K562 (cell line): Measurements from ENCODE around the gene DDX5. TPM values are rescaled to one million over a fixed set of nuclear protein-coding genes. Genes with fewer than 3 reads are reported as not detected.

Source experiments
- CHAMP1 ChIP-seq: fragments of 450-650 bp; IDR thresholded peaks from 2 replicates; pipeline ENCODE4 v1.6.1; 2016; ENCODE audit warnings: mild to moderate bottlenecking
- EP300 ChIP-seq: IDR thresholded peaks from 2 replicates; pipeline ENCODE4 v1.6.1; 2012; ENCODE audit warnings: low read length, improper control_type of control experiment
- ETV1 ChIP-seq: fragments of 450-650 bp; conservative IDR thresholded peaks from 2 replicates; pipeline ENCODE4 v1.6.1; 2016; ENCODE audit warnings: missing genetic modification characterization, control low read depth, low read depth, missing compliant biosample characterization
- ETV5 ChIP-seq: sonication (generic); formaldehyde crosslinking; IDR thresholded peaks from 2 replicates; pipeline ENCODE4 v1.4.0; 2020; ENCODE audit warnings: low read depth, mild to moderate bottlenecking, missing genetic modification reagents
- FOXK2 ChIP-seq, 2 experiments: fragments of 450-650 bp; IDR thresholded peaks in 1 of 2; conservative IDR thresholded peaks in 1 of 2; 2 replicates each; pipeline ENCODE4 v1.6.1; 2016; ENCODE audit warnings: low read depth in 2 of 2, mild to moderate bottlenecking in 1 of 2
- FOXM1 ChIP-seq, 2 experiments: fragments of 450-650 bp in 1 of 2; sonication (generic) in 1 of 2; formaldehyde crosslinking in 1 of 2; IDR thresholded peaks; 2 replicates each; pipeline versions ENCODE4 v1.6.1 to v1.9.0; 2017 to 2022; ENCODE audit warnings: low read depth in 2 of 2, mild to moderate bottlenecking in 2 of 2, missing genetic modification reagents in 1 of 2, moderate library complexity in 1 of 2
- MAFG ChIP-seq: fragments of 450-650 bp; conservative IDR thresholded peaks from 2 replicates; pipeline ENCODE4 v1.6.1; 2016; ENCODE audit warnings: missing genetic modification characterization, missing compliant biosample characterization
- MEIS2 ChIP-seq: fragments of 450-650 bp; IDR thresholded peaks from 2 replicates; pipeline ENCODE4 v1.6.1; 2014; ENCODE audit warnings: mild to moderate bottlenecking; ENCODE audit not compliant: partially characterized antibody
- MYNN ChIP-seq, 2 experiments: sonication (generic); formaldehyde crosslinking in 1 of 2; IDR thresholded peaks; 2 replicates each; pipeline versions ENCODE4 v1.5.0 to v1.6.1; 2016 to 2020; ENCODE audit warnings: antibody characterized with exemption in 1 of 2, missing genetic modification reagents in 1 of 2
- NBN ChIP-seq: fragments of 450-650 bp; IDR thresholded peaks from 2 replicates; pipeline ENCODE4 v1.6.1; 2016; ENCODE audit warnings: low read depth, mild to moderate bottlenecking
- RAD21 ChIP-seq, 2 experiments: fragments of 250-450 bp in 1 of 2; fragments of 450-650 bp in 1 of 2; sonication (Bioruptor Pico) in 1 of 2; formaldehyde crosslinking in 1 of 2; IDR thresholded peaks in 1 of 2; conservative IDR thresholded peaks in 1 of 2; 2 replicates each; pipeline versions ENCODE4 v1.4.0 to v1.8.0; 2020 to 2022; ENCODE audit warnings: mild to moderate bottlenecking in 2 of 2, moderate library complexity in 1 of 2
- SOX6 ChIP-seq: fragments of 450-650 bp; IDR thresholded peaks from 2 replicates; pipeline ENCODE4 v1.6.1; 2014; ENCODE audit warnings: mild to moderate bottlenecking
- ZMIZ1 ChIP-seq, 2 experiments: fragments of 150-350 bp in 1 of 2; IDR thresholded peaks; 2 replicates each; pipeline ENCODE4 v1.6.1; 2012 to 2016; ENCODE audit warnings: low read depth in 2 of 2, low read length in 2 of 2, mild to moderate bottlenecking in 1 of 2, moderate library complexity in 1 of 2
- ZNF589 ChIP-seq: fragments of 200-800 bp; sonication (Bioruptor generic); IDR thresholded peaks from 2 replicates; pipeline ENCODE4 v1.6.1; 2016; ENCODE audit warnings: low read depth, missing genetic modification characterization, missing compliant biosample characterization
- ZZZ3 ChIP-seq: fragments of 450-650 bp; IDR thresholded peaks from 2 replicates; pipeline ENCODE4 v1.6.1; 2016; ENCODE audit warnings: antibody characterized with exemption, mild to moderate bottlenecking, moderate library complexity
- polyA plus RNA-seq, 8 experiments: library from polyadenylated mRNA; depleted of rRNA in 4 of 8; stranded (reverse) in 5 of 8; unstranded in 3 of 8; fragments of >200 nt; fragmentation: Nextera tagmentation in 2 of 8; fragmentation: Illumina TruSeq in 1 of 8; extraction: Ambion mirVana in 2 of 8; extraction: Trizol in 1 of 8; gene quantifications; 2 replicates each; pipeline versions ENCODE4 v1.2.1 to v1.2.3, GENCODE V29; 2011 to 2014; ENCODE audit warnings: inconsistent platforms in 1 of 8, missing spikeins in 1 of 8
- total RNA-seq, 7 experiments: library from RNA; depleted of rRNA in 6 of 7; stranded (reverse); fragments of >200 nt in 6 of 7; fragmentation: Illumina TruSeq in 2 of 7; extraction: Trizol in 2 of 7; gene quantifications; 2 replicates each; pipeline versions ENCODE4 v1.2.1 to v1.2.3, GENCODE V29; 2011 to 2021; ENCODE audit warnings: low replicate concordance in 1 of 7
- TF ChIP-seq, protein P1 (sequence below): sonication (generic); formaldehyde crosslinking; IDR thresholded peaks from 2 replicates; pipeline ENCODE4 v1.8.1; 2023; ENCODE audit warnings: missing genetic modification reagents, mild to moderate bottlenecking, borderline replicate concordance

The DDX5 gene
- total and polyA plus RNA-seq, 9 of the 15 experiments (the other 6 are each of a cell fraction or from before 2014, with no cell fraction given): 306 to 1,639 (median 604) TPM

DNA sequence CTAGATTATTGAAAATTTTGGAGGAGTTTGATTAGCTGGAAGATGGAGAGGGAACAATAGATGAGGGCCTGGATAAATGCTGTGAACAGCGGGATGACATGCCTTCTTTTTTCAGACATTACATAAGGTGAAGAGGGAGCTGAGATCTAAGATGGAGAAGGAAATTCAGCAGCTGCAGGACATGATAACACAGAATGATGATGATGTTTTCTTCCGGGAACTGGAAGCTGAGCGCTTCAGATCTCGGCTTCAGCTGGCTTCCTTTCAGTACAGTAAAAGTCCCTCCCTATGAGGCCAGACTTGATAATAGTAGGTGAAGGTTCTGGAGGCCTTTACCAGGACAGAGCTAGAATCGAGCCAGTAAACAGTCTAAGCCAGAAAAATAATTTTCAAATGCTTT is 31.4 kb upstream of the DDX5 start (continued):
- 0 out of 2 replicates have a peak, but pooled peaks have one; percentile 16 for TF ChIP-seq CHAMP1
- peak; percentile 91 for TF ChIP-seq ETV1
- peak; percentile 66 to 82 for TF ChIP-seq FOXK2 (conservative IDR thresholded peaks at IDR 0.05 in 1 of 2, IDR thresholded peaks at IDR 0.05 in 1 of 2; ENCODE audit: low read depth in 2 of 2)
- peak; percentile 58 for TF ChIP-seq MAFG (tag)
- peak; percentile 69; the same call in 1 of the 2 replicates for TF ChIP-seq ETV5 (CRISPR knock-in tag)
- peak; percentile 52 for TF ChIP-seq MEIS2
- peak; percentile 83 for TF ChIP-seq SOX6
- no peak for TF ChIP-seq ZZZ3
- TF ChIP-seq FOXM1 (IDR thresholded peaks at IDR 0.05; ENCODE audit: low read depth): peak; percentile 69; the same call in 1 of the 2 replicates
- no peak for TF ChIP-seq FOXM1 (CRISPR knock-in tag; IDR thresholded peaks at IDR 0.05; ENCODE audit: low read depth)
- TF ChIP-seq, protein P1, sequence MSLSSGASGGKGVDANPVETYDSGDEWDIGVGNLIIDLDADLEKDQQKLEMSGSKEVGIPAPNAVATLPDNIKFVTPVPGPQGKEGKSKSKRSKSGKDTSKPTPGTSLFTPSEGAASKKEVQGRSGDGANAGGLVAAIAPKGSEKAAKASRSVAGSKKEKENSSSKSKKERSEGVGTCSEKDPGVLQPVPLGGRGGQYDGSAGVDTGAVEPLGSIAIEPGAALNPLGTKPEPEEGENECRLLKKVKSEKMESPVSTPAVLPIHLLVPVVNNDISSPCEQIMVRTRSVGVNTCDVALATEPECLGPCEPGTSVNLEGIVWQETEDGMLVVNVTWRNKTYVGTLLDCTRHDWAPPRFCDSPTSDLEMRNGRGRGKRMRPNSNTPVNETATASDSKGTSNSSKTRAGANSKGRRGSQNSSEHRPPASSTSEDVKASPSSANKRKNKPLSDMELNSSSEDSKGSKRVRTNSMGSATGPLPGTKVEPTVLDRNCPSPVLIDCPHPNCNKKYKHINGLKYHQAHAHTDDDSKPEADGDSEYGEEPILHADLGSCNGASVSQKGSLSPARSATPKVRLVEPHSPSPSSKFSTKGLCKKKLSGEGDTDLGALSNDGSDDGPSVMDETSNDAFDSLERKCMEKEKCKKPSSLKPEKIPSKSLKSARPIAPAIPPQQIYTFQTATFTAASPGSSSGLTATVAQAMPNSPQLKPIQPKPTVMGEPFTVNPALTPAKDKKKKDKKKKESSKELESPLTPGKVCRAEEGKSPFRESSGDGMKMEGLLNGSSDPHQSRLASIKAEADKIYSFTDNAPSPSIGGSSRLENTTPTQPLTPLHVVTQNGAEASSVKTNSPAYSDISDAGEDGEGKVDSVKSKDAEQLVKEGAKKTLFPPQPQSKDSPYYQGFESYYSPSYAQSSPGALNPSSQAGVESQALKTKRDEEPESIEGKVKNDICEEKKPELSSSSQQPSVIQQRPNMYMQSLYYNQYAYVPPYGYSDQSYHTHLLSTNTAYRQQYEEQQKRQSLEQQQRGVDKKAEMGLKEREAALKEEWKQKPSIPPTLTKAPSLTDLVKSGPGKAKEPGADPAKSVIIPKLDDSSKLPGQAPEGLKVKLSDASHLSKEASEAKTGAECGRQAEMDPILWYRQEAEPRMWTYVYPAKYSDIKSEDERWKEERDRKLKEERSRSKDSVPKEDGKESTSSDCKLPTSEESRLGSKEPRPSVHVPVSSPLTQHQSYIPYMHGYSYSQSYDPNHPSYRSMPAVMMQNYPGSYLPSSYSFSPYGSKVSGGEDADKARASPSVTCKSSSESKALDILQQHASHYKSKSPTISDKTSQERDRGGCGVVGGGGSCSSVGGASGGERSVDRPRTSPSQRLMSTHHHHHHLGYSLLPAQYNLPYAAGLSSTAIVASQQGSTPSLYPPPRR: 0 out of 2 replicates have a peak, but pooled peaks have one; percentile 27
- TF ChIP-seq NBN: peak; percentile 72; the same call in 1 of the 2 replicates
- TF ChIP-seq MYNN (IDR thresholded peaks at IDR 0.05): peak; percentile 99
- TF ChIP-seq MYNN (CRISPR knock-in tag; IDR thresholded peaks at IDR 0.05): peak; percentile 79; the same call in 1 of the 2 replicates
- TF ChIP-seq RAD21 (CRISPR knock-in tag; conservative IDR thresholded peaks at IDR 0.05 in 1 of 2, IDR thresholded peaks at IDR 0.05 in 1 of 2): 0 out of 4 replicates have a peak, but pooled peaks of 1 of the 2 experiments have one; percentile 13
- 0 out of 2 replicates have a peak, but pooled peaks have one; percentile 34 for TF ChIP-seq ZNF589 (CRISPR knock-in tag)
- peak in 1 of 2 experiments; percentile 79; a peak in 1 of 4 replicates for TF ChIP-seq ZMIZ1 (IDR thresholded peaks at IDR 0.05; ENCODE audit: low read depth in 2 of 2, low read length in 2 of 2)
- peak; percentile 89 for TF ChIP-seq EP300
